ENCODE results near the gene MCM3AP.

- no peak for TF ChIP-seq RAD21 (IDR thresholded peaks at IDR 0.05)
- TF ChIP-seq CTCF (IDR thresholded peaks at IDR 0.05; ENCODE audit: low read depth, low read length, missing input control): no peak
- no peak for TF ChIP-seq EGR1 (IDR thresholded peaks at IDR 0.05; ENCODE audit: low read depth in 2 of 2)
These were observed 42.1 kb downstream of the MCM3AP start for GRCh38 chr21:46243325-46243724.

Measured in liver (tissue), 3 donors.